Left forelimb (tissue), 1 donor: Measurements from ENCODE around the gene NEUROG2.

ENCODE experiments used
- DNase-seq: peaks from one replicate; pipeline ENCODE4 v3.0.0-alpha.2; 2018; ENCODE audit warnings: low spot score

NEUROG2 gene

GRCh38 chr4:112521123-112522023 lies 5.4 kb upstream of the NEUROG2 start:
- DNase-seq = no peak

- DNase-seq = no peak
Measured at GRCh38 chr4:112520598-112521122, 4.7 kb upstream of the NEUROG2 start.

- DNase-seq = no peak
Measured at GRCh38 chr4:112519689-112520597, 4.0 kb upstream of the NEUROG2 start.

- DNase-seq = no peak
Measured at GRCh38 chr4:112518675-112519074, 2.7 kb upstream of the NEUROG2 start.

GRCh38 chr4:112517911-112518310 lies 1.9 kb upstream of the NEUROG2 start:
- no peak for DNase-seq

GRCh38 chr4:112517067-112517634 lies 1.2 kb upstream of the NEUROG2 start:
- DNase-seq = no peak

GRCh38 chr4:112516471-112517066 lies 589 bp upstream of the NEUROG2 start:
- no peak for DNase-seq

- peak; percentile 72 for DNase-seq
Measured at GRCh38 chr4:112515198-112516065, 548 bp downstream of the NEUROG2 start.

GRCh38 chr4:112514647-112515197 lies 1.3 kb downstream of the NEUROG2 start:
- peak; percentile 64 for DNase-seq

- no peak for DNase-seq
Measured at GRCh38 chr4:112513971-112514646, 1.9 kb downstream of the NEUROG2 start.

GRCh38 chr4:112511803-112512118 lies 4.2 kb downstream of the NEUROG2 start:
- DNase-seq = no peak

- DNase-seq = no peak
Measured at GRCh38 chr4:112511093-112511802, 4.7 kb downstream of the NEUROG2 start.

GRCh38 chr4:112510291-112511092 lies 5.5 kb downstream of the NEUROG2 start:
- no peak for DNase-seq

GRCh38 chr4:112509243-112510141 lies 6.5 kb downstream of the NEUROG2 start:
- no peak for DNase-seq

- no peak for DNase-seq
Measured at GRCh38 chr4:112508356-112508755, 7.6 kb downstream of the NEUROG2 start.

GRCh38 chr4:112504807-112505206 lies 11.2 kb downstream of the NEUROG2 start:
- DNase-seq = no peak

GRCh38 chr4:112502871-112503270 lies 13.1 kb downstream of the NEUROG2 start:
- no peak for DNase-seq
